ENCODE measurements around the gene SERGEF. TPM values are rescaled to one million over a fixed set of nuclear protein-coding genes. Genes with fewer than 3 reads are reported as not detected.

SERGEF gene
- total RNA-seq, 1 donor from 2014 or later = 27.0 TPM

- H3K27me3 ChIP-seq (ENCODE audit: control insufficient read depth, insufficient read depth, low read length) = no peaks in the 10 kb centered on the region
Measured at GRCh38 chr11:17931595-17931994, 81.3 kb downstream of the SERGEF start.

GRCh38 chr11:17930544-17931125, 82.2 kb downstream of the SERGEF start:
- no peaks in the 10 kb centered on the region for H3K27me3 ChIP-seq (ENCODE audit: control insufficient read depth, insufficient read depth, low read length)
- no peak overlapping the region for H3K4me3 ChIP-seq (ENCODE audit: low read depth, low read length)
- TF ChIP-seq CTCF (IDR thresholded peaks at IDR 0.05; ENCODE audit: insufficient read depth, low read length, poor library complexity, severe bottlenecking) = no peak
- no peak for DNase-seq (ENCODE audit: low read depth)
- no peaks in the 10 kb centered on the region for H3K36me3 ChIP-seq (ENCODE audit: control insufficient read depth, insufficient read depth, low read length)

More at GRCh38 chr11:17931595-17931994, 81.3 kb downstream of the SERGEF start:
- TF ChIP-seq CTCF (IDR thresholded peaks at IDR 0.05; ENCODE audit: insufficient read depth, low read length, poor library complexity, severe bottlenecking) = no peak
- DNase-seq (ENCODE audit: low read depth) = no peak
- H3K36me3 ChIP-seq (ENCODE audit: control insufficient read depth, insufficient read depth, low read length) = no peaks in the 10 kb centered on the region
- H3K4me3 ChIP-seq (ENCODE audit: low read depth, low read length) = no peak overlapping the region

- Histone ChIP-seq H3K36me3 (ENCODE audit: control insufficient read depth, insufficient read depth, low read length) (no peaks in the 10 kb centered on the region), H3K4me3 (ENCODE audit: low read depth, low read length) (no peak overlapping the region), H3K27me3 (ENCODE audit: control insufficient read depth, insufficient read depth, low read length) (no peaks in the 10 kb centered on the region)
- TF ChIP-seq CTCF (IDR thresholded peaks at IDR 0.05; ENCODE audit: insufficient read depth, low read length, poor library complexity, severe bottlenecking) = no peak
- DNase-seq (ENCODE audit: low read depth) = no peak
Measured at GRCh38 chr11:17929171-17929570, 83.7 kb downstream of the SERGEF start.

DNA sequence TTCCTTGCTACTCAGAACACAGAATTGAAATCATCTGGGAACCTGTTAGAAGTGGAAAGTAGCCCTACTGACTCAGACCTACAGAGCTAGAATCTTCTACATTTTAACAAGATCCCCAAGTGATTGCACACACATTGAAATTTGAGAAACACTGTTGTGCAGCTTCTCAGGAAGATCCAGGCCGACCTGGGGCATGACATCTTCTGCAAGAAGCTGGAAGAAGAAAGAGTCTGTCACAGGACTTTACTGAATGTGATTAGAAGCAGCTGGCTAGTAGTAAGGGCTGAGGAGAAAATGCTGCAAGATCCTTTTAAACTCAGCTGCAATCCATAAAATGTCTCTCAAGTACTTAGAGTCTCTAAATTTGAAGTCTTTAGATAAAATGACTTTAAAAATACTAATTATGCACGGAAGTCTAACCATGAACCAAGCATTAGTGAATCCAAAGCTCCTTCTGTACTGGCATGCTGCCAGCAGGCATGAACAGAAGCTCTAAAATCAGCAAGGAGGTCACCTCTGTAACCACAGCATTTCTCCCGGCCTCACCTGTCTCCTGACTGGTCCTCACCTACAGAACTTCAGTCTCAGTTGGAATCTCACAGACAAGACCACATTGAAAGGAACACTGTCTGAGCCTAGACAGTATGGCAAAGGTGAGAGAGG, 85.0 kb downstream of the SERGEF start:
- no peak overlapping the region for H3K4me3 ChIP-seq (ENCODE audit: low read depth, low read length)
- H3K36me3 ChIP-seq (ENCODE audit: control insufficient read depth, insufficient read depth, low read length) = no peaks in the 10 kb centered on the region
- DNase-seq (ENCODE audit: low read depth) = no peak
- H3K27me3 ChIP-seq (ENCODE audit: control insufficient read depth, insufficient read depth, low read length) = no peaks in the 10 kb centered on the region
- no peak for TF ChIP-seq CTCF (IDR thresholded peaks at IDR 0.05; ENCODE audit: insufficient read depth, low read length, poor library complexity, severe bottlenecking)

GRCh38 chr11:17927041-17927440, 85.8 kb downstream of the SERGEF start:
- H3K4me3 ChIP-seq (ENCODE audit: low read depth, low read length) = no peak overlapping the region
- H3K36me3 ChIP-seq (ENCODE audit: control insufficient read depth, insufficient read depth, low read length) = no peaks in the 10 kb centered on the region
- DNase-seq (ENCODE audit: low read depth) = no peak
- no peak for TF ChIP-seq CTCF (IDR thresholded peaks at IDR 0.05; ENCODE audit: insufficient read depth, low read length, poor library complexity, severe bottlenecking)
- H3K27me3 ChIP-seq (ENCODE audit: control insufficient read depth, insufficient read depth, low read length) = no peaks in the 10 kb centered on the region

DNA sequence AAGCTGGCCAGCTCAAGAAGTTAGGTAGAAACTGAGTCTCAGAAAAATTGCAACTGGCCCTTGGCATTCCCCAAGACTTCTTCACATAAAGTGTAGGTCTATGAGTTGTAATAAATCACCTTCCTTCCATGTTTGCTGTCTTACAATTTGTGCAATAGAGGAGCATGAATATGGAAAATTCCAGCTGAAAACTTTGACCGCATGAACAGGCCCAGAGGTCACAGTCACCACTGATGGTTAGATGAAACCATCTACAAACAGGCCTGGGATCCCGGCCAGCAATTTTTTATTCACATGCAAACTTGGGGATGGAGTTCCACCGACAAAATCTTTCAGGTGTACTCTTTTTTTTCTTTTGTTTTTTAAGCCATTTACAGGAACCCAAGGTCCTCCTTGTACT, 88.1 kb downstream of the SERGEF start:
- no peak for TF ChIP-seq CTCF (IDR thresholded peaks at IDR 0.05; ENCODE audit: insufficient read depth, low read length, poor library complexity, severe bottlenecking)
- Histone ChIP-seq H3K27me3 (ENCODE audit: control insufficient read depth, insufficient read depth, low read length) (no peaks in the 10 kb centered on the region), H3K36me3 (ENCODE audit: control insufficient read depth, insufficient read depth, low read length) (no peaks in the 10 kb centered on the region), H3K4me3 (ENCODE audit: low read depth, low read length) (no peak overlapping the region)
- DNase-seq (ENCODE audit: low read depth) = no peak
